Measurements from ENCODE around the gene AAGAB. TPM values are rescaled to one million over a fixed set of nuclear protein-coding genes. Genes with fewer than 3 reads are reported as not detected.

The AAGAB gene
- total RNA-seq, 1 experiment from 2014 or later = 40.1 TPM

GRCh38 chr15:67249830-67250229 is 4.6 kb downstream of the AAGAB start:
- H3K23me2 ChIP-seq (ENCODE audit: insufficient read length, low read depth, low read length, poor library complexity, severe bottlenecking) = no peaks in the 10 kb centered on the region
- H3K4me3 Mint-ChIP-seq = no peak overlapping the region
- no peak overlapping the region for H4K8ac ChIP-seq (replicated peaks; ENCODE audit: insufficient read length, low read depth, low read length)
- H4K91ac ChIP-seq (ENCODE audit: insufficient read length, low read depth, low read length) = no peak overlapping the region
- no peaks in the 10 kb centered on the region for H3K27me3 ChIP-seq (ENCODE audit: insufficient read depth, low read length)
- H3K9me3 Mint-ChIP-seq = peaks cover 0 to 5% of the 10 kb centered on the region in 2 experiments; a peak in 4 of 5 replicates
- H2BK15ac ChIP-seq (ENCODE audit: low read depth, low read length) = no peak overlapping the region
- no peaks in the 10 kb centered on the region for H4K20me1 ChIP-seq (ENCODE audit: control insufficient read depth, insufficient read depth, insufficient read length)
- no peak overlapping the region for H2BK20ac ChIP-seq (ENCODE audit: low read depth, low read length, poor library complexity, severe bottlenecking)
- no peak overlapping the region for H3K4ac ChIP-seq (ENCODE audit: low read depth, low read length)
- peaks cover 2% of the 10 kb centered on the region for H3K27me3 Mint-ChIP-seq (ENCODE audit: low read depth)
- H3K14ac ChIP-seq (ENCODE audit: insufficient read depth, low read length) = no peak overlapping the region
- H3T11ph ChIP-seq (ENCODE audit: low read length) = no peak overlapping the region
- peaks cover 5% of the 10 kb centered on the region for H3K79me1 ChIP-seq (ENCODE audit: insufficient read depth, low read depth, low read length, poor library complexity, severe bottlenecking)
- peaks cover 14 to 22% (median 15%) of the 10 kb centered on the region in 3 experiments for H3K36me3 Mint-ChIP-seq (ENCODE audit: insufficient read depth in 1 of 3, low read depth in 3 of 3)
- H3K9me3 ChIP-seq (ENCODE audit: control insufficient read depth, low read depth, low read length) = no peaks in the 10 kb centered on the region
- no peak overlapping the region for H2AK5ac ChIP-seq (ENCODE audit: insufficient read length, low read length)
- no peak for DNase-seq
- H3K23ac ChIP-seq (ENCODE audit: insufficient read length, low read depth, low read length) = no peak overlapping the region
- H3K4me1 ChIP-seq (ENCODE audit: insufficient read depth, low read length) = no peaks in the 10 kb centered on the region
- H4K5ac ChIP-seq (ENCODE audit: insufficient read length, low read depth, low read length) = no peak overlapping the region
- H3K27ac ChIP-seq (ENCODE audit: insufficient read length, low read depth, low read length) = no peak overlapping the region
- H2BK5ac ChIP-seq (ENCODE audit: insufficient read length, low read length) = no peak overlapping the region
- H2BK12ac ChIP-seq (ENCODE audit: insufficient read length, low read depth, low read length) = no peak overlapping the region
- H3K4me1 Mint-ChIP-seq = peaks cover under 1 to 6% of the 10 kb centered on the region in 2 experiments; a peak in 2 of 4 replicates
- TF ChIP-seq CTCF (conservative IDR thresholded peaks at IDR 0.05) = no peak
- H3K56ac ChIP-seq (ENCODE audit: insufficient read length, low read depth, low read length) = no peak overlapping the region
- H3K18ac ChIP-seq (ENCODE audit: insufficient read length, low read depth, low read length) = no peak overlapping the region
- no peak overlapping the region for H3K4me2 ChIP-seq (ENCODE audit: insufficient read depth, insufficient read length, low read length)
- H2AFZ ChIP-seq (ENCODE audit: low read length) = no peak overlapping the region
- no peak overlapping the region for H3K9ac ChIP-seq (ENCODE audit: extremely low read depth, insufficient read length, low read length)
- H3K79me2 ChIP-seq (ENCODE audit: insufficient read depth, low read length) = peaks cover 2% of the 10 kb centered on the region; the same call in 1 of the 2 replicates
- no peak overlapping the region for H2BK120ac ChIP-seq (ENCODE audit: low read depth, low read length, poor library complexity, severe bottlenecking)
- H3K27ac Mint-ChIP-seq = 0 out of 7 replicates have a peak overlapping the region, but pooled peaks of 1 of the 3 experiments have one; percentile 48
